ENCODE measurements around the gene NCL.

DNA sequence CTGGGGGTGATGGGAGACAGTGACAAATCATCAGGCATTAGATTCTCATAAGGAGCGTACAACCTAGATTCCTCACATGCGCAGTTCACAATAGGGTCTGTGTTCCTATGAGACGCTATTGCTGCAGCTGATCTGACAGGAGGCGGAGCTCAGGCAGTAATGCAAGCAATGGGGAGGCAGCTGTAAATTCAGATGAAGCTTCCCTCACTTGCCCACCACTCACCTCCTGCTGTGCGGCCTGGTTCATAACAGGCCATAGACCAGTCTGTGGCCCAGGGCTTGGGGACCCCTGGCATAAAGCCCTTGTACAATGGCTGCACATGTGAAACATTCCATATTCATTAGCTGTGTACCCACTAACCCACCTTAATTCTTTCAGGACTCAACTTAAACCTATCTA, 47.9 kb upstream of the NCL start:
- TF ChIP-seq, protein P1, sequence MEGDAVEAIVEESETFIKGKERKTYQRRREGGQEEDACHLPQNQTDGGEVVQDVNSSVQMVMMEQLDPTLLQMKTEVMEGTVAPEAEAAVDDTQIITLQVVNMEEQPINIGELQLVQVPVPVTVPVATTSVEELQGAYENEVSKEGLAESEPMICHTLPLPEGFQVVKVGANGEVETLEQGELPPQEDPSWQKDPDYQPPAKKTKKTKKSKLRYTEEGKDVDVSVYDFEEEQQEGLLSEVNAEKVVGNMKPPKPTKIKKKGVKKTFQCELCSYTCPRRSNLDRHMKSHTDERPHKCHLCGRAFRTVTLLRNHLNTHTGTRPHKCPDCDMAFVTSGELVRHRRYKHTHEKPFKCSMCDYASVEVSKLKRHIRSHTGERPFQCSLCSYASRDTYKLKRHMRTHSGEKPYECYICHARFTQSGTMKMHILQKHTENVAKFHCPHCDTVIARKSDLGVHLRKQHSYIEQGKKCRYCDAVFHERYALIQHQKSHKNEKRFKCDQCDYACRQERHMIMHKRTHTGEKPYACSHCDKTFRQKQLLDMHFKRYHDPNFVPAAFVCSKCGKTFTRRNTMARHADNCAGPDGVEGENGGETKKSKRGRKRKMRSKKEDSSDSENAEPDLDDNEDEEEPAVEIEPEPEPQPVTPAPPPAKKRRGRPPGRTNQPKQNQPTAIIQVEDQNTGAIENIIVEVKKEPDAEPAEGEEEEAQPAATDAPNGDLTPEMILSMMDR (IDR thresholded peaks at IDR 0.05 in 2 of 3, conservative IDR thresholded peaks at IDR 0.05 in 1 of 3; ENCODE audit: borderline replicate concordance in 1 of 3, insufficient read depth in 1 of 3, low read depth in 2 of 3, low read length in 2 of 3), result no peak
- TF ChIP-seq TCF7L2 (IDR thresholded peaks at IDR 0.05; ENCODE audit: borderline replicate concordance, extremely low read depth, insufficient read depth, insufficient read length) (no peak), EGR1 (IDR thresholded peaks at IDR 0.05; ENCODE audit: low read depth) (no peak)

Measured in HCT116 (cell line).